Renal cortex interstitium (tissue), 11 donors: Measurements from ENCODE around the gene IGDCC3. TPM values are rescaled to one million over a fixed set of nuclear protein-coding genes. Genes with fewer than 3 reads are reported as not detected.
A peak's percentile ranks its signal among the peaks of the same experiment; 100 is the strongest.
"Not testable (repeated sequence)": the region's sequence is repeated elsewhere in the genome, so short reads cannot be mapped to it uniquely, and the experiment has no call there.

Experiments used
- DNase-seq, 11 donors: peaks; one replicate each; pipeline ENCODE4 v3.0.0-alpha.2; 2013; ENCODE audit warnings: low read depth in 9 of 11, low spot score in 4 of 11; ENCODE audit errors: extremely low read depth in 1 of 11
- polyA plus RNA-seq, 3 donors: library from polyadenylated mRNA; unstranded; fragments of 120-200 nt; gene quantifications; one replicate each; pipeline ENCODE4 v1.2.1, GENCODE V29; 2013; ENCODE audit not compliant: insufficient read length in 3 of 3

Gene IGDCC3
- polyA plus RNA-seq, 3 donors, result 7.5 to 10.6 (median 7.5) TPM

GRCh38 chr15:65361708-65362459, 15.9 kb downstream of the IGDCC3 start:
- DNase-seq, result no peak

GRCh38 chr15:65360506-65360905, 17.3 kb downstream of the IGDCC3 start:
- no peak for DNase-seq

- no peak for DNase-seq
These were observed 21.8 kb downstream of the IGDCC3 start for GRCh38 chr15:65355988-65356353.

GRCh38 chr15:65355173-65355987, 22.4 kb downstream of the IGDCC3 start:
- DNase-seq, result no peak

GRCh38 chr15:65354835-65355172, 23.0 kb downstream of the IGDCC3 start:
- DNase-seq, result no peak

DNA sequence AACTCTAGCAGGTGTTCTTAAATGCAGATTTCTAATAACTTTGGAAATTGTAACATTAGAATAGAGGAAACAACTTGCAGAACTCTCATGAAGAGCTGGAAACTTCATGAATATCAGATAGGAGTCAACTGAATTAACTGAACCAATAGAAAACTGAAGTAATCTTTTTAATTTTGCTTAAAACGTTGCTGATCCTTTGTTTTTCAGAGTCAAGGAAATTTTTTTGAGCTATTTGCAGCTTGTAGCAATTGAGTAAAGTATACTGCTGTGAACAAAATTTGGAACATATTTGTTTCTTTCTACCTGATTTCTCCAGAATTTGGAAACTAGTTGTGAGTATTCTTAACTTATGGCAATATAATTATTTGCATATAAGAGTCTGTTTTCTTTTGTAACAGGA, 25.8 kb downstream of the IGDCC3 start:
- not testable (repeated sequence) for DNase-seq

GRCh38 chr15:65349338-65349737, 28.5 kb downstream of the IGDCC3 start:
- no peak for DNase-seq

GRCh38 chr15:65347756-65348155, 30.0 kb downstream of the IGDCC3 start:
- DNase-seq, result not testable (repeated sequence)

DNA sequence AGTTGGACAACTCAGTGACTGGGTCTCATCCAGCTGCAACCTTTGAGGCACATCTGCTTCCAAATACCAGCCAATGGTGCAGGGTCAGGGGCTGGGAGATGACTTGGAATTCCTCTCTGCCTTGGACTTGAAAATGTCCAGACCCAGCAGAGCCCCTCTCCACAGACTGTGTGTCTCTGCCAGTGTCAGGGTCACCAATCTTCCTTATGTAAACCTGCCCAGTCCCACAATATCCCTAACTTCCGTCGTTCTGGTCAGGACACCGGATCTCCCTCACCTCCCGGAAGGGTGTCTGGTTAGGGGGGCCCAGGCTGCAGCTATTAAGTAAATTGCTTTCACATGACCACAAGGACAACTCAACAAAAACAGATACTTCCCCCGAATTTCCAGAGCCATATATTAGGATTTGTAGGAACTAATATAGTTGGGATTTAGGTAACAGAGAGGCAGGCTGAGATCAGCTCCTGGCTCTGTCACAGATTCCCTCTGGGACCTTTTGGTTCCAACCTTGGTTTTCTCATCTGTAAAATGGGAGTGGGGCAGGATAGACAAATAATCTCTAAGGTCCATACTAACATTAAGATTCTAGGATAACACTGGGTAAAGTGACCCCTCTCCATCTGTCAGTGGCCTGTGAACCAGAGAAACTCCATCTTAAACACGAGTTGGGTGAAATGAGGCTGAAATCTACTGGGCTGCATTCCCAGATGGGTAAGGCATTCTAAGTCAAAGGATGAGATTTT, 30.8 kb downstream of the IGDCC3 start:
- DNase-seq, result no peak

GRCh38 chr15:65344914-65345275, 32.9 kb downstream of the IGDCC3 start:
- no peak for DNase-seq

DNA sequence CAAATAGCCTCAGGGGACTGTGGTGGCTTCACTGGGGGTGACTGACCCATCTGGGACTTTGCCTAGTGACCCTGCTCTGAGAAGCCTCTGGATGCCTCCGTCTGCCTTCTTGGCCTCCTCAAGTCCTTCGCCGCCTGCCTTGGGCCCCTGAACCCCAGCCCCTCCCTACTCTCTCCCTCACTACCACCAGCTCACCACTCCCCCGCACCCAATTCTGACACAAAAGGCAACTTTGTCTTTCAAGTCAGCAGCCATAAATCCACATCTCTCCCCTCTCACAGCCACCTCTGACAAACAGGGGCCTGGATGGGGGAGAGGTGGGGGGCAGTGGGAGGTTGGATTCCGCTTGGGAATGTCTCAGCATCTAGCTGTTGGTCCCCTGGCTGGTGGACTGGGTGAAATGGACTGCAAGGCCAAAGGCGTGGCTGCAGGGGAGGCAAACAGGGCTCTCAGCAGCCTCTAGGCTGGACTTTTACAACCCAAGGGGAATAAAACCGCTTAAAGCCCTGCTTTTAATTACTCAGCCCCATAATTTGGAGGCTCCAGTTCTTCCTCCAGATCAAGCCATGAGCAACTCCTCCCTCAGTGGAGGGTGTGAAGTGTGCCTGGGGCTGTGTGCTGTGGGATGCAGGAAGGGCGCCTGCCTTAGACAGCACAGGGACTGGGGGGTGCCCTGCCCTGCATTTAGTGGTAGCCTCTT, 33.4 kb downstream of the IGDCC3 start:
- DNase-seq, result no peak

DNA sequence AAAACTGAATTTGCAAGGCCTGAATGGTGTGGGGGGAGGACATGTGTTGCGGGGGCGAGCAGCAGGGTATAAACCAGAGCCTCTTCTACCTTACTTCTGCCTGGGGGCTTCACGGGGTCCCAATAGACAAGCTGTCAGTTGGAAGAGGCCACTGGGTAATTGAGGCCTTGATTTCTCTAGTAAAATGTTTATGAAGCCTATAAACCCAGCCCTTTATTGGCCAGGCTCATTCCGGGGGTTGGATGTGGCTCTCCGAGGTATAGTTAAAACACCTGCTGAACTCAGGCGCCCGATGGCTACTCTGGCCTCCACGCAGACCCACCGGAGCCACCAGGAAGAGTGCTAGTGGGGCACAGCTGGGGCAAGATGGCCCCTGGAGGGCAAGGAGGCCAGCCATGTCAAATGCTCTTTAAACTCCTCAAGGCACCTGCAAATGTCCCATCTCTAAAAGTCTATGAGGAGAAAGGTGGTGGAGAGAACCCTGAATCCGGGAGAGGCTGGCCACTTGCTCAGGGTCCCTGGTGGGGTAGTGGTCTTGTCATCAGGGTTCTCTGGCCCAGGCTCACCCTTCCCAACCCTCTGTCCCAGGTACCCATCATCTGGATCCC, 34.3 kb downstream of the IGDCC3 start:
- no peak for DNase-seq

DNA sequence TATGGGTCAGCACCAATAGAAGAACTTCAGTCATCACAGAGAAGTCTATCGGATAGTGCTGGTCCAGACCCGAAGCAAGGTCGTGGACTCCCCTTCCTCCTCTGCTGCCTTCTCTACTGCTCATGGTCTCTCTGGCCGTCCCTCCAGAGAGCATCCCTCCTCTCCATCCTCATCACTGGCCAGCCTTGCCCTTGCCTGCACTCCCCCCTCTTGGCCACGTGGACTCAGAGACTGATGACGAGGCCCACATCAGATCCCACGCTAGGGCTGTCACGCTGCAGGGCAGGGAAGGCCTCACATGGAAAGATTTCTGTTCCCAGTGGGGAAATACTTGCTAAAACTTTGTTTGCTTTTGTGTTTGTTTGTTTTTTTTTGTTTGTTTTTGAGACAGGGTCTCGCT, 35.3 kb downstream of the IGDCC3 start:
- no peak for DNase-seq

DNA sequence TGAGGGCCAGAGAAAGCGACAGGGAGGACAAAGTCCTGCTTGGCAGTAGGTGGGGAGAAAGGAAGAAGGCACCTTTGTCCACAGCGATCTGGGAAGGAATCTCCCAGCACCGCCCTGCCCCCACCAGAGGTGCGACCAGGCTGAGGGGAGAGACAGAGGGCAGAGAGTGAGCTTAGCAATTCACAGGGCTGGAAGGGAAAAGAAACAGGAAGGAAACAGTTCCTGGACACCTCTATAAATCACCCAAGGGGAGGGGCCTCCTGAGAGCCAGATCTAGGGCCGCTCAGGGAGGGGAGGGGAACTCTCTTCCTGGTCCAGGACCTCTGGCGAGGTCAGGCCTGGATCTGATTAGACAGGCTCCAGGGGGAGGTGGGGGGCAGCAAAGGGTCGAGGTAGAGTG, 37.9 kb downstream of the IGDCC3 start:
- DNase-seq, result peak in 3 of 11 donors; percentile 45 to 71 (median 59)

- no peak for DNase-seq
These were observed 38.4 kb downstream of the IGDCC3 start for GRCh38 chr15:65339416-65339815.

DNA sequence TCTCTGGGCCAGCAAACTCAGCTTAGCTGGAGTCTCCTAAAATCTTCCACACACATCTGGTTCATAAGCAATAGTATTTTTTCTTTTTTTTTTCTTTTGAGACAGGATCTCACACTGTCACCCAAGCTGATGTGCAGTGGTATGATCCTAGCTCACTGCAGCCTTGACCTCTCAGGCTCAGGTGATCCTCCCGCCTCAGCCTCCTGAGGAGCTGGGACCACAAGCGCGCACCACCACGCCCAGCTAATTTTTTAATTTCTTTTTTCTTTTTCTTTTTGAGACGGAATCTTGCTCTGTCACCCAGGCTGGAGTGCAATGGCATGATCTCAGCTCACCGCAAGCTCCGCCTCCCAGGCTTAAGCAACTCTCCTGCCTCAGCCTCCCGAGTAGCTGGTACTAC, 39.0 kb downstream of the IGDCC3 start:
- DNase-seq, result no peak

DNA sequence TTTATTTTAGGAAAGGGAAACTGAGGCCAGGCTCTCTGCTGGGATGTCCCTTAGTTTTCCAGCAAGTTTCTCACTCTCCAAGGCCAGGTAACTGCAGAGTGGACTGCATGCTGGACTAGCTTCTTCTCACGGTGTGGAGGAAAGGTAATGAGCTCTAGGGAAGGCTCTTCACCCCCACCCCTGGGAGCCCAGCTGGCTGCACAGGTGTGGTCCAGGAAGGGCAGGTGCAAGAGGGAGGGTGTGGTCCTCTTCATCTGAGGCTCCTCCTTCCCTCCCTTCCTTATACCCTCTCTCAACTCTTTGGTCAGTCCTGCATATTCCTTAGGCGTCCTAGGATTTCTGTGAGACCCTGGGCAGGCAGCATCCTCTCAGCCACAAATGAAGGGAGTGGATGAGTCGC, 39.4 kb downstream of the IGDCC3 start:
- DNase-seq, result no peak

DNA sequence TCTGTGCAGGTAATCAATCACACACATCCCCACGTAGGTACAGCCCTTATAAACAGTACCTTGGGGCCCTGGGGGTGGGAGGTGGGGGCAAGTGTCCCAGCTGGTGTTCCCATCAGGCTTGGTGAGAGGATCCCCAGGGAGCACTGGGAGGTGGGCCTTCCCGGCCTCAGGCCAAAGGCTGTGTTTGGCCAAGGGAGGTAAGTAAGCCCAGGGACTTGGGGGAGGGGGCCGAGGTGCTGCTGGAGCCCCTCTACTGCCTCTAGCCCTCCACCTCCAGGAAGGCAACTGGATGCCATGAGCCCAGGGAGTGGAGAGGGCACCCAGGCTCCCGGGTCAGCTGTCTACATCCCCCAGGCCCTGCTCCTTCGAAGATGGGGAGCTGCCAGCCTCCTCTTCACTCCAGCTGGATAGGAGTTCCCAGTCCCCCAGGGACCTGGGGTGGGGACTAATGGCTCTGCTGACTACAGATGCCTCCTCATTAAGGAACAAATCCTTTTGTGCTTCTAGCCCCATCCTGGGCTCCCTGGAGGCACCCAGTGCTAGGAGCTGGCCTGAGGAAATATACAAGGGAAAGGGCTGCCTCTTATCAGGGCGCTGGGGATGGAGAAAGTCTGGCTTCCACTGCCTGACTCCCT, 40.2 kb downstream of the IGDCC3 start:
- DNase-seq, result no peak
